GM18526 (cell line): ENCODE results near the gene OCIAD1.

Source experiments
- POLR2A ChIP-seq: IDR thresholded peaks from 3 replicates; pipeline ENCODE4 v1.6.1; 2011; ENCODE audit not compliant: insufficient read length; ENCODE audit errors: extremely low read depth

The OCIAD1 gene

DNA sequence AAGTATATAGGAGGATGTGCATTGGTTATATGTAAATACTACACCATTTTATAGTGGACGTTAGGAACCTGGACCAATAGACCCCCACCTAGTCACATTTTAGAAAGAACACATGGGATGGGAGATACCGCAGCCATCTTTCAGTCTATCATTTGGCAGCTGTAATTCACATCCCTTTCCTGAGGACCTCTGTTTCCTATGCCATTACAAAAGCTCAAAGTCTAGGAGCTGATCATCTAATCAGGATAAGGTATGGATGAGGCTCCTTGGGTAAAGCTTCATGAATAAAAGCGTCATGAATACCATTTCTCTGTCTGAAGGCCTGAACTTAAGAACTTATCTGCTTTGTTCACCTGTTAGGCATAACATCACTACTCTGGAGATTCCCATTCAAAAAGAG, 31.1 kb downstream of the OCIAD1 start:
- TF ChIP-seq POLR2A = no peak

DNA sequence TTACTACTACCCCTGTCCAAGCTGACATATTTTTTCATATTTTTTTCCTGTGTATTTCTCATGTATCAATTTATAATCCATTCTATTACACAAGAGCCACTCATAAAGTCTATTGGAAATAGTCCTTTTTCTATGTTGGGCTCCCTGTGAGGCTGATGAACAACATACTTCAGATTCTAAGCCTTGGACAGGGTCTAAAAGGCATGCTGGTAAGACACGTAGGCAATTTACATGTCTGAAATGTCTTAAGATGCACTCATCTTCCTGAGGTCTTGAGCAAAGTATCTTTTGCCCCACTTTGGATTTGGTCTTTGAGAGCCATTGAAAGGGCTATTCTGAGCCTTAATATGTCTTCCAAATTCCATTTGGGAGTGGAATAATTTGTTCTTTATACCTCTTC, 31.8 kb downstream of the OCIAD1 start:
- TF ChIP-seq POLR2A = no peak

DNA sequence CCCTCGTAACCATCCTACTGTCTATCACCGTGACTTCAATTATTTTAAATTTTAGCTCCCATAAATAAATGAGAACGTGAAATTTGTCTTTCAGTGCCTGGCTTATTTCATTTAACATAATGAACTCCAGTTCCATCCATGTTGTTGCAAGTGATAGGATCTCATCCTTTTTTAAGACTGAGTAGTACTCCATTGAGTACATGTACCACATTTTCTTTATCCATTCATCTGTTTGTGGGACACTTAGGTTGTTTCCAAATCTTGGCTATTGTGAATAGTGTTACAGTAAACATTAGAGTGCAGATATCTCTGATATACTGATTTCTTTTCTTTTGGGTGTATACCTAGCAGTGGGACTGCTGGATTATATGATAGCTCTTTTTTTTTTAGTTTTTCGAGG, 32.8 kb downstream of the OCIAD1 start:
- no peak for TF ChIP-seq POLR2A

GRCh38 chr4:48877827-48878535, 47.1 kb downstream of the OCIAD1 start:
- TF ChIP-seq POLR2A = no peak

GRCh38 chr4:48879561-48880442, 48.9 kb downstream of the OCIAD1 start:
- no peak for TF ChIP-seq POLR2A

DNA sequence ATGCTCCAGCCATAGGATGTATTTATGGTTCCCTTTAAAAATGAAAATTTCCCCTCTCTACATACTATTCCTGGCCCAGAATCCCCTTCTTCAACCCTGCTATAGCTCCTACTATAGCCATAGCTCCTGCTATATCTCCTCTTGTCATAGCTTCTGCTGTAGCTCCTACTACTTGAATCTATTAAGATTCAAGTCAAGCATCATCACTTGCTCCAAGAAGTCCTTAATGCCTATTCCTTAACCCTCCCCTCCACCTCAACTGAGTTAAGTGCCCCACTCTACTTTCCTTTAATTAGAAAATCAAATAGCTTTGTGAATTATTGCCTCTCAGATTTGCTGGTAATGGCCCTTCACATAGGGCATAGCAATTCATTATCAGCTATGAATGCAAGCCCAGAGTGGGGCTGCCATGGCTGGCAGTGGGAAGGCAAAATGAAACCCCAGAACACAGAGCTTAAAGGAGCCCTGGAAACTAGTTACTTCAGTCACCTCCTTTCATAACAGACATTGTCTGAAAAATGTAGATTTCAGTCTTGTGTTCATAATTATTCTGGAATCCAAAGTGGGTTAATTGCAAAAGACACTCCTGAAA, 60.2 kb downstream of the OCIAD1 start:
- no peak for TF ChIP-seq POLR2A

DNA sequence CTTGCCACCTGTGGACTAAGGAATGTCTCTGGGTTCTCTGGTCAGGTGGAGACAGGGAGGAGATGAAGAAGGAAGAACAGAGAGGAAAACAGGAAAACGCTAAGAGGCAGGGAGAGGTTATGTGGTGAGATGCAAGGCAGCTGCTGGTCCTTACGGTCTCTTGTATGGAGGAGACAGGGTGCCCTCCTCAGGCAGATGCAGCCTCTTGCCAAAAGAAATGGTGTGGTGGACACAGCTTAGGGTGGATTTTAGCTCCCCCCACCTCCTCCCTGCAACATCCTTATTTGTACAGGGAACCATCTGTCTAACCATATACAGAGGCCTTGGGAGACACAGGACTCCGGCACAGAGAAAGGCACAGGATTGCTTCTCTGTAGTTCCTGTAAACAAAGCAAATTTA, 66.0 kb downstream of the OCIAD1 start:
- TF ChIP-seq POLR2A = no peak

DNA sequence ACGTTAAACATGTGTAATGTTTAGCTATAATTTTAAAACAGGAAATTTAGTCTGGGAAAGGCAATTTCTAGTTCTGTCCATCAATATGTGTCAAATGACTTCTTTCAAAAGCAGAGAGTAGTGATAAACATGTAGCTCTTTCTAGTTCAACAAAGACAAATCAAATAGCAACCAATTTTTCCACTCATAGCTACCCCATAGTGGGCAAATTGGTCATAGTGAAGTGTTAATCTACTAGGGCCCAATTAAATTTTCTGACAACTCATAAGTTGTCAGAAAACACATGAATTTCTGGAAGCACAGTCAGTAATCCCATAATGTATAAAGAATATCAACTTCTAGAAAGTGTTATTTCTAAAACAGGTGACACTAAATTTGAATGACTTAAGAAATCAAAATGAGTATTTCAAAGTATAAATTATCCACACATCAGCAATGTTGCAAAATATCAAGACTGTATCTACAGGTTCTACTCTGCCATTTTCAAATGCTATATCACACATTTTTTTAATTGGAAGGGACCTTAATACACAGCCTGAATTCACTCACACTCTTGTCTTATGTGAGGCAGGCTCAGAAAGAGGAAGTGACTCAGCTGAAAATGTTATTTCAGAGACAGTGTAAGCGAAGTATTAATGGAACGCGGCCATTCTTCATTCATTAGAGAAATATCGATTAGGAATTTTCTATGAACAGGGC, 68.0 kb downstream of the OCIAD1 start:
- no peak for TF ChIP-seq POLR2A

- TF ChIP-seq POLR2A = no peak
Observed at GRCh38 chr4:48899432-48899749, 68.5 kb downstream of the OCIAD1 start.

- TF ChIP-seq POLR2A = no peak
Observed at GRCh38 chr4:48899950-48900349, 69.1 kb downstream of the OCIAD1 start.

- TF ChIP-seq POLR2A = no peak
Observed at GRCh38 chr4:48901196-48901595, 70.3 kb downstream of the OCIAD1 start.

GRCh38 chr4:48902266-48902665, 71.4 kb downstream of the OCIAD1 start:
- TF ChIP-seq POLR2A = no peak

GRCh38 chr4:48904101-48904500, 73.2 kb downstream of the OCIAD1 start:
- TF ChIP-seq POLR2A = no peak

GRCh38 chr4:48904541-48905142, 73.8 kb downstream of the OCIAD1 start:
- TF ChIP-seq POLR2A = no peak

DNA sequence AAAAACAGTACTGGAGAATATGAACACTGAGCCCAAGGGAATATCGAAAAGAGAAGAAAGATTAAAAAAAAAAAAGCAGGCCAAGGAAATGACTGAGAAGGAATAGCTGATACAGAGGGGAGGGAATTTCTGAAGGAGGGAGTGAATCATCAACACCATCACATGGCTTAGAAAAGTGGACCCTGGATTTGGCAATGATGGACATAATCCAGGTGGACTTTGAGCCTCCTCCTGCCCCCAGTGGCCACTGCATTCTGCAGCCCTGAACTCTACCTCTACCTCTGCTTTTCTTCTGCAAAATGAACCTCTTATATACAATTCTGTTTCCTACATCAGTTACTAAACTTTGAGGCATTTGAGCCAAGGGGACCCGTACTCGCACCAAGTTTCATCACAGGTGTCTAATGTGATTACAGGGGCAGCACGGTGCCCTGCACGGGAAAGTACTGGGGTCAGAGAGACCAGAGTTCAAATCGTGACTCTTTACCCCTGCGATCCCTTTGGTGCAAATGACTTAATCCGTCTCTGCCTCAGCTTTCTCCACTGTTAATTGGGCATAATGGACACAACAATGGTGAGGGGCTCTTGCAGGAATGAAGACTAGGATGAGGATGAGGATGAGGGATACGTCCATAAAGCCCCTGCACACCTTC, 74.6 kb downstream of the OCIAD1 start:
- no peak for TF ChIP-seq POLR2A
